HUES64 (cell line): ENCODE measurements around the gene FAM167B.
"Not testable (repeated sequence)": the region's sequence is repeated elsewhere in the genome, so short reads cannot be mapped to it uniquely, and the experiment has no call there.

ENCODE experiments used
- H3K27ac ChIP-seq: 2 replicates; pipeline ENCODE4 v1.7.0; 2013; ENCODE audit warnings: low read depth, low read length, inconsistent platforms
- H3K27me3 ChIP-seq: 2 replicates; pipeline ENCODE4 v1.6.1; 2013; ENCODE audit warnings: mild to moderate bottlenecking, low read length; ENCODE audit not compliant: insufficient read depth
- H3K36me3 ChIP-seq: 2 replicates; pipeline ENCODE4 v1.6.1; 2013; ENCODE audit warnings: mild to moderate bottlenecking, low read length; ENCODE audit not compliant: insufficient read depth
- H3K4me1 ChIP-seq: 2 replicates; pipeline ENCODE4 v1.6.1; 2013; ENCODE audit warnings: mild to moderate bottlenecking, low read length, moderate library complexity; ENCODE audit not compliant: insufficient read depth
- H3K4me3 ChIP-seq: 2 replicates; pipeline ENCODE4 v1.5.1; 2013; ENCODE audit warnings: mild to moderate bottlenecking, low read length, moderate library complexity
- H3K9ac ChIP-seq: 2 replicates; pipeline ENCODE4 v1.6.1; 2013; ENCODE audit warnings: mild to moderate bottlenecking, low read depth, low read length
- H3K9me3 ChIP-seq: 2 replicates; pipeline ENCODE4 v1.6.1; 2013; ENCODE audit warnings: low read depth, low read length; ENCODE audit not compliant: insufficient read depth
- WGBS: fragments of 150-250, 120-280 bp; methylation state at CpG from one replicate; pipeline ENCODE4 v1.1.7; 2013; ENCODE audit warnings: missing lambda C conversion rate; 5-methylcytosine and 5-hydroxymethylcytosine counted together

The FAM167B gene

GRCh38 chr1:32266921-32267591 lies 20.0 kb downstream of the FAM167B start:
- no peak overlapping the region for H3K4me3 ChIP-seq
- no peaks in the 10 kb centered on the region for H3K36me3 ChIP-seq
- WGBS: 91% methylated on average over 7 of the region's 7 CpGs
- H3K9me3 ChIP-seq: no peaks in the 10 kb centered on the region
- H3K4me1 ChIP-seq: no peaks in the 10 kb centered on the region
- no peaks in the 10 kb centered on the region for H3K27me3 ChIP-seq
- H3K27ac ChIP-seq: no peak overlapping the region
- no peak overlapping the region for H3K9ac ChIP-seq

- no peaks in the 10 kb centered on the region for H3K9me3 ChIP-seq
- H3K9ac ChIP-seq: no peak overlapping the region
- no peak overlapping the region for H3K27ac ChIP-seq
- H3K27me3 ChIP-seq: no peaks in the 10 kb centered on the region
- H3K4me1 ChIP-seq: peaks cover 14% of the 10 kb centered on the region
- H3K4me3 ChIP-seq: no peak overlapping the region
- no peaks in the 10 kb centered on the region for H3K36me3 ChIP-seq
Observed at GRCh38 chr1:32269744-32270143, 22.7 kb downstream of the FAM167B start.

GRCh38 chr1:32272557-32273390 lies 25.8 kb downstream of the FAM167B start:
- Histone ChIP-seq H3K4me1 (peaks cover 16% of the 10 kb centered on the region), H3K27ac (no peak overlapping the region)
- 77% methylated on average over 7 of the region's 7 CpGs for WGBS

GRCh38 chr1:32273391-32274208 lies 26.6 kb downstream of the FAM167B start:
- H3K27ac ChIP-seq: peak overlapping the region; percentile 60
- H3K4me1 ChIP-seq: peaks cover 16% of the 10 kb centered on the region
- no peak overlapping the region for H3K9ac ChIP-seq
- WGBS: 31% methylated on average over 10 of the region's 10 CpGs
- H3K36me3 ChIP-seq: no peaks in the 10 kb centered on the region; the same call in 1 of the 2 replicates
- H3K27me3 ChIP-seq: no peaks in the 10 kb centered on the region
- H3K9me3 ChIP-seq: no peaks in the 10 kb centered on the region
- H3K4me3 ChIP-seq: peak overlapping the region; percentile 41

More at GRCh38 chr1:32272557-32273390, 25.8 kb downstream of the FAM167B start:
- H3K27me3 ChIP-seq: no peaks in the 10 kb centered on the region
- no peak overlapping the region for H3K4me3 ChIP-seq
- no peaks in the 10 kb centered on the region for H3K36me3 ChIP-seq
- no peak overlapping the region for H3K9ac ChIP-seq
- H3K9me3 ChIP-seq: no peaks in the 10 kb centered on the region

GRCh38 chr1:32274646-32275340 lies 27.8 kb downstream of the FAM167B start:
- peak overlapping the region; percentile 52 for H3K9ac ChIP-seq
- H3K27me3 ChIP-seq: no peaks in the 10 kb centered on the region
- H3K4me3 ChIP-seq: peak overlapping the region; percentile 41
- no peak overlapping the region for H3K27ac ChIP-seq
- WGBS: 80% methylated on average over 31 of the region's 31 CpGs
- no peaks in the 10 kb centered on the region for H3K9me3 ChIP-seq
- H3K36me3 ChIP-seq: peaks cover 6% of the 10 kb centered on the region; the same call in 1 of the 2 replicates
- H3K4me1 ChIP-seq: peaks cover 16% of the 10 kb centered on the region

- peaks cover 16% of the 10 kb centered on the region for H3K4me1 ChIP-seq
- 94% methylated on average over 41 of the region's 41 CpGs for WGBS
- H3K36me3 ChIP-seq: peaks cover 10% of the 10 kb centered on the region; the same call in 1 of the 2 replicates
- no peaks in the 10 kb centered on the region for H3K27me3 ChIP-seq
- H3K4me3 ChIP-seq: peak overlapping the region; percentile 41
- H3K9ac ChIP-seq: peak overlapping the region; percentile 52
- H3K27ac ChIP-seq: no peak overlapping the region
- no peaks in the 10 kb centered on the region for H3K9me3 ChIP-seq
Observed at GRCh38 chr1:32275424-32275823, 28.4 kb downstream of the FAM167B start.

GRCh38 chr1:32276032-32276782 lies 29.2 kb downstream of the FAM167B start:
- H3K9ac ChIP-seq: no peak overlapping the region
- peaks cover 16% of the 10 kb centered on the region for H3K36me3 ChIP-seq
- peaks cover 16% of the 10 kb centered on the region for H3K4me1 ChIP-seq
- 92% methylated on average over 30 of the region's 30 CpGs for WGBS
- H3K4me3 ChIP-seq: no peak overlapping the region
- H3K27me3 ChIP-seq: no peaks in the 10 kb centered on the region
- no peak overlapping the region for H3K27ac ChIP-seq
- no peaks in the 10 kb centered on the region for H3K9me3 ChIP-seq

- H3K4me1 ChIP-seq, H3K4me3 ChIP-seq, H3K9ac ChIP-seq, H3K27ac ChIP-seq, H3K9me3 ChIP-seq, H3K27me3 ChIP-seq: not testable (repeated sequence)
- H3K36me3 ChIP-seq: peaks cover 21% of the 10 kb centered on the region
- 94% methylated on average over 8 of the region's 8 CpGs for WGBS
Observed at GRCh38 chr1:32284777-32285176, 37.8 kb downstream of the FAM167B start.

GRCh38 chr1:32285658-32286057 lies 38.6 kb downstream of the FAM167B start:
- no peaks in the 10 kb centered on the region for H3K9me3 ChIP-seq
- H3K9ac ChIP-seq: no peak overlapping the region
- WGBS: 94% methylated on average over 3 of the region's 3 CpGs
- H3K4me1 ChIP-seq: no peaks in the 10 kb centered on the region
- H3K4me3 ChIP-seq: no peak overlapping the region
- no peak overlapping the region for H3K27ac ChIP-seq
- H3K27me3 ChIP-seq: no peaks in the 10 kb centered on the region
- H3K36me3 ChIP-seq: peaks cover 15% of the 10 kb centered on the region

- H3K4me1 ChIP-seq: no peaks in the 10 kb centered on the region
- no peak overlapping the region for H3K27ac ChIP-seq
- no peaks in the 10 kb centered on the region for H3K27me3 ChIP-seq
- no peak overlapping the region for H3K9ac ChIP-seq
- H3K36me3 ChIP-seq: peaks cover 8% of the 10 kb centered on the region; the same call in 1 of the 2 replicates
- 82% methylated on average over 4 of the region's 4 CpGs for WGBS
- H3K4me3 ChIP-seq: no peak overlapping the region
- H3K9me3 ChIP-seq: no peaks in the 10 kb centered on the region
Observed at GRCh38 chr1:32286763-32287162, 39.7 kb downstream of the FAM167B start.
